Measurements from ENCODE around the gene STX10. TPM values are rescaled to one million over a fixed set of nuclear protein-coding genes. Genes with fewer than 3 reads are reported as not detected.

The STX10 gene
- total and polyA plus RNA-seq, 9 of the 15 experiments (the other 6 are each of a cell fraction or from before 2014, with no cell fraction given): 0.51 to 66.3 (median 31.0) TPM

GRCh38 chr19:13154911-13155471, 4.8 kb upstream of the STX10 start (continued):
- TF ChIP-seq TCF15 (CRISPR knock-in tag; IDR thresholded peaks at IDR 0.05) (no peak), HNRNPK (IDR thresholded peaks at IDR 0.05; ENCODE audit: low read depth, low read length, poor library complexity, severe bottlenecking) (no peak), ETS2 (tag; IDR thresholded peaks at IDR 0.05; ENCODE audit: borderline replicate concordance, poor library complexity, severe bottlenecking) (no peak), HIVEP1 (CRISPR knock-in tag; IDR thresholded peaks at IDR 0.05) (no peak), PCBP1 (IDR thresholded peaks at IDR 0.05; ENCODE audit: low read depth, low read length, poor library complexity, severe bottlenecking) (peak; percentile 96), RUNX1 (IDR thresholded peaks at IDR 0.05; ENCODE audit: low read depth) (no peak), GTF2E2 (tag; IDR thresholded peaks at IDR 0.05) (no peak), PTBP1 (IDR thresholded peaks at IDR 0.05; ENCODE audit: low read depth, low read length) (peak; percentile 85), ZNF695 (CRISPR knock-in tag; IDR thresholded peaks at IDR 0.05) (0 out of 2 replicates have a peak, but pooled peaks have one; percentile 26), ZFP91 (CRISPR knock-in tag; IDR thresholded peaks at IDR 0.05) (no peak), RFX5 (IDR thresholded peaks at IDR 0.05; ENCODE audit: low read depth, low read length) (no peak), GMEB1 (CRISPR knock-in tag; IDR thresholded peaks at IDR 0.05) (no peak), XRCC3 (IDR thresholded peaks at IDR 0.05) (no peak), ZNF23 (CRISPR knock-in tag; IDR thresholded peaks at IDR 0.05) (no peak), KDM2B (CRISPR knock-in tag; IDR thresholded peaks at IDR 0.05) (0 out of 2 replicates have a peak, but pooled peaks have one; percentile 30), SIRT6 (IDR thresholded peaks at IDR 0.05; ENCODE audit: low read depth, low read length) (peak; percentile 86), SP2 (IDR thresholded peaks at IDR 0.05; ENCODE audit: extremely low read depth, low read depth, low read length, poor library complexity, severe bottlenecking) (no peak), ESRRB (CRISPR knock-in tag; IDR thresholded peaks at IDR 0.05; ENCODE audit: borderline replicate concordance) (0 out of 2 replicates have a peak, but pooled peaks have one; percentile 5), CREB3 (tag; conservative IDR thresholded peaks at IDR 0.05; ENCODE audit: low read depth) (no peak), BHLHE40 (IDR thresholded peaks at IDR 0.05; ENCODE audit: low read length) (no peak), RAD51 (IDR thresholded peaks at IDR 0.05; ENCODE audit: borderline replicate concordance, low read depth) (no peak), ZNF644 (tag; IDR thresholded peaks at IDR 0.05; ENCODE audit: low read depth) (no peak), ZNF57 (CRISPR knock-in tag; IDR thresholded peaks at IDR 0.05) (no peak)

Measured in K562 (cell line).